H1 (cell line): ENCODE measurements around the gene CCDC74A. TPM values are rescaled to one million over a fixed set of nuclear protein-coding genes. Genes with fewer than 3 reads are reported as not detected.

ENCODE experiments used
- CTCF ChIA-PET: fragments of 300-600 bp; sonication (Branson Sonifier 250); formaldehyde crosslinking; loops from one replicate; lab custom pipeline; 2021; ENCODE audit not compliant: partially characterized antibody; lab: Charles Lee
- POLR2A ChIA-PET: fragments of 300-600 bp; sonication (Branson Sonifier 250); formaldehyde crosslinking; loops from one replicate; lab custom pipeline; 2021; ENCODE audit warnings: inconsistent platforms; ENCODE audit not compliant: partially characterized antibody; lab: Charles Lee
- DNase-seq, 2 experiments: peaks; one replicate each; pipeline versions ENCODE4 v3.0.0 to v3.0.0-alpha.2; 2010 to 2022; ENCODE audit warnings: low spot score in 2 of 2, low read depth in 1 of 2, mixed read lengths in 1 of 2
- FAIRE-seq: peaks from 2 replicates; lab custom pipeline; 2011; peaks lifted over from hg19 to GRCh38; lab: Jason Lieb, UNC
- H2AFZ ChIP-seq: 2 replicates; pipeline ENCODE4 v1.8.1; 2012; ENCODE audit warnings: low read length, inconsistent platforms
- H2AK5ac ChIP-seq: 2 replicates; pipeline ENCODE4 v1.6.1; 2013; ENCODE audit warnings: low read depth, low read length
- H2BK120ac ChIP-seq: replicated peaks from 2 replicates; pipeline ENCODE3; 2013; ENCODE audit warnings: low read depth, low read length, inconsistent platforms
- H2BK12ac ChIP-seq: 2 replicates; pipeline ENCODE4 v1.6.1; 2013; ENCODE audit warnings: low read depth, low read length
- H2BK15ac ChIP-seq: 2 replicates; pipeline ENCODE4 v1.6.1; 2013; ENCODE audit warnings: low read length
- H2BK20ac ChIP-seq: 2 replicates; pipeline ENCODE4 v1.6.1; 2013; ENCODE audit warnings: low read length
- H2BK5ac ChIP-seq: 2 replicates; pipeline ENCODE4 v1.6.1; 2013; ENCODE audit warnings: low read depth, low read length
- H3K14ac ChIP-seq: 2 replicates; pipeline ENCODE4 v1.6.1; 2013; ENCODE audit warnings: inconsistent platforms; ENCODE audit not compliant: insufficient read length
- H3K18ac ChIP-seq: 2 replicates; pipeline ENCODE4 v1.6.1; 2013; ENCODE audit warnings: low read length; ENCODE audit errors: extremely low read depth
- H3K23ac ChIP-seq: 2 replicates; pipeline ENCODE4 v1.6.1; 2013; ENCODE audit warnings: inconsistent platforms; ENCODE audit not compliant: insufficient read length
- H3K23me2 ChIP-seq: 2 replicates; pipeline ENCODE4 v1.6.1; 2013; ENCODE audit warnings: low read depth, low read length
- H3K27ac ChIP-seq: 2 replicates; pipeline ENCODE4 v1.6.1; 2011; ENCODE audit warnings: low read depth, low read length, inconsistent platforms
- H3K27me3 ChIP-seq, 4 experiments: replicated peaks in 1 of 4; 1 replicate in 1 of 4; 2 replicates in 3 of 4; pipeline versions ENCODE4 v1.6.1 to v1.8.1; 2011 to 2013; ENCODE audit warnings: low read length in 3 of 4, mild to moderate bottlenecking in 3 of 4, inconsistent platforms in 2 of 4, mixed read lengths in 2 of 4, moderate library complexity in 1 of 4; ENCODE audit not compliant: control insufficient read depth in 3 of 4, insufficient read depth in 3 of 4; ENCODE audit errors: extremely low read depth in 1 of 4
- H3K36me3 ChIP-seq, 4 experiments: 2 replicates each; pipeline versions ENCODE4 v1.6.1 to v1.8.1; 2011 to 2013; ENCODE audit warnings: mild to moderate bottlenecking in 4 of 4, low read length in 3 of 4, moderate library complexity in 2 of 4, control low read depth in 1 of 4, inconsistent platforms in 1 of 4; ENCODE audit not compliant: insufficient read depth in 4 of 4, control insufficient read depth in 2 of 4
- H3K4ac ChIP-seq: replicated peaks from 2 replicates; pipeline ENCODE3; 2013; ENCODE audit warnings: low read length, low read depth, mixed read lengths, inconsistent platforms; ENCODE audit not compliant: insufficient read length
- H3K4me1 ChIP-seq, 4 experiments: replicated peaks in 1 of 4; 1 replicate in 1 of 4; 2 replicates in 3 of 4; pipeline versions ENCODE4 v1.6.1 to v1.8.1; 2011 to 2013; ENCODE audit warnings: low read length in 3 of 4, inconsistent platforms in 2 of 4, mixed read lengths in 1 of 4; ENCODE audit not compliant: insufficient read depth in 4 of 4, control insufficient read depth in 3 of 4
- H3K4me2 ChIP-seq, 2 experiments: 2 replicates each; pipeline versions ENCODE4 v1.6.1 to v1.8.1; 2011 to 2013; ENCODE audit warnings: low read depth in 2 of 2, low read length in 2 of 2, control low read depth in 1 of 2, inconsistent platforms in 1 of 2, mild to moderate bottlenecking in 1 of 2; ENCODE audit not compliant: insufficient read depth in 1 of 2
- H3K4me3 ChIP-seq, 4 experiments: fragments of 200-600, 300-600 bp in 1 of 4; sonication (generic), shearing (Covaris generic), sonication (Bioruptor Twin) in 1 of 4; 2 replicates each; pipeline versions ENCODE4 v1.5.1 to v1.8.1; 2011 to 2016; ENCODE audit warnings: low read length in 4 of 4, low read depth in 3 of 4, control low read depth in 2 of 4, inconsistent platforms in 2 of 4, mild to moderate bottlenecking in 2 of 4, mixed read lengths in 1 of 4, moderate library complexity in 1 of 4; ENCODE audit not compliant: insufficient read depth in 2 of 4; ENCODE audit errors: extremely low read depth in 1 of 4
- H3K56ac ChIP-seq: replicated peaks from 2 replicates; pipeline ENCODE3; 2013; ENCODE audit warnings: low read depth, mild to moderate bottlenecking, mixed read lengths, low read length, inconsistent platforms; ENCODE audit not compliant: insufficient read length
- H3K79me1 ChIP-seq: 2 replicates; pipeline ENCODE4 v1.6.1; 2013; ENCODE audit warnings: low read depth, low read length, control low read depth
- H3K79me2 ChIP-seq, 2 experiments: 2 replicates each; pipeline versions ENCODE4 v1.6.1 to v1.8.1; 2012 to 2013; ENCODE audit warnings: low read length in 2 of 2, mild to moderate bottlenecking in 2 of 2, inconsistent platforms in 1 of 2; ENCODE audit not compliant: insufficient read depth in 2 of 2, control insufficient read depth in 1 of 2
- H3K9ac ChIP-seq, 4 experiments: replicated peaks in 1 of 4; 1 replicate in 1 of 4; 2 replicates in 3 of 4; pipeline versions ENCODE4 v1.6.1 to v1.8.1; 2011 to 2013; ENCODE audit warnings: low read depth in 3 of 4, low read length in 3 of 4, control low read depth in 2 of 4, mild to moderate bottlenecking in 2 of 4, moderate library complexity in 2 of 4, inconsistent platforms in 1 of 4; ENCODE audit errors: extremely low read depth in 1 of 4
- H3K9me3 ChIP-seq, 2 experiments: 2 replicates each; pipeline versions ENCODE4 v1.6.1 to v1.8.1; 2012 to 2013; ENCODE audit warnings: mild to moderate bottlenecking in 2 of 2, moderate library complexity in 2 of 2, control low read depth in 1 of 2, inconsistent platforms in 1 of 2, low read depth in 1 of 2, low read length in 1 of 2, mixed read lengths in 1 of 2; ENCODE audit not compliant: insufficient read depth in 2 of 2
- H4K20me1 ChIP-seq, 2 experiments: replicated peaks in 1 of 2; 2 replicates each; pipeline versions ENCODE3 to v1.8.1; 2011 to 2013; ENCODE audit warnings: inconsistent platforms in 2 of 2, low read length in 2 of 2, mild to moderate bottlenecking in 1 of 2; ENCODE audit not compliant: insufficient read depth in 2 of 2, control insufficient read depth in 1 of 2
- H4K5ac ChIP-seq: 2 replicates; pipeline ENCODE4 v1.6.1; 2013; ENCODE audit warnings: low read length, low read depth, mixed read lengths, inconsistent platforms; ENCODE audit not compliant: insufficient read length
- H4K8ac ChIP-seq: 2 replicates; pipeline ENCODE4 v1.8.0; 2013; ENCODE audit warnings: mild to moderate bottlenecking, moderate library complexity, low read length, inconsistent platforms; ENCODE audit not compliant: insufficient read depth; ENCODE audit errors: extremely low read depth
- H4K91ac ChIP-seq: replicated peaks from 2 replicates; pipeline ENCODE3; 2013; ENCODE audit warnings: low read length, mixed read lengths, inconsistent platforms; ENCODE audit not compliant: insufficient read length
- BACH1 ChIP-seq: IDR thresholded peaks from 2 replicates; pipeline ENCODE4 v1.6.1; 2012; ENCODE audit warnings: low read length, improper control_type of control experiment
- BRCA1 ChIP-seq: IDR thresholded peaks from 2 replicates; pipeline ENCODE4 v1.6.1; 2012; ENCODE audit warnings: low read depth, low read length, improper control_type of control experiment
- CBX5 ChIP-seq: fragments of 300-800, 300-1000 bp; sonication (generic); IDR thresholded peaks from 2 replicates; pipeline ENCODE4 v1.7.1; 2016; ENCODE audit warnings: antibody characterized with exemption, low read length, low read depth
- CHD2 ChIP-seq: IDR thresholded peaks from 2 replicates; pipeline ENCODE4 v1.6.1; 2012; ENCODE audit warnings: low read length, improper control_type of control experiment
- EZH2 ChIP-seq: fragments of 200-600 bp; sonication (generic); IDR thresholded peaks from 2 replicates; pipeline ENCODE4 v1.7.1; 2012; ENCODE audit warnings: low read depth, mild to moderate bottlenecking, moderate library complexity, low read length, inconsistent platforms; ENCODE audit not compliant: severe bottlenecking
- HDAC2 ChIP-seq, 2 experiments: fragments of 300-600 bp in 1 of 2; sonication (generic) in 1 of 2; IDR thresholded peaks; 2 replicates each; pipeline ENCODE4 v1.6.1; 2011 to 2012; ENCODE audit warnings: low read depth in 2 of 2, low read length in 2 of 2, mild to moderate bottlenecking in 2 of 2, moderate library complexity in 2 of 2, borderline replicate concordance in 1 of 2, inconsistent platforms in 1 of 2
- JUND ChIP-seq: IDR thresholded peaks from 2 replicates; pipeline ENCODE4 v1.6.1; 2011; ENCODE audit warnings: mild to moderate bottlenecking, improper control_type of control experiment, low read length
- MAFK ChIP-seq: IDR thresholded peaks from 2 replicates; pipeline ENCODE4 v1.6.1; 2012; ENCODE audit warnings: low read depth, mild to moderate bottlenecking, improper control_type of control experiment, low read length
- NANOG ChIP-seq: IDR thresholded peaks from 2 replicates; pipeline ENCODE4 v1.6.1; 2011; ENCODE audit warnings: low read length, low read depth, mild to moderate bottlenecking, inconsistent platforms; ENCODE audit not compliant: insufficient read depth, poor library complexity, severe bottlenecking
- PHF8 ChIP-seq: fragments of 200-600 bp; sonication (generic); conservative IDR thresholded peaks from 2 replicates; pipeline ENCODE4 v1.7.1; 2012; ENCODE audit warnings: low read depth, mild to moderate bottlenecking, inconsistent platforms, low read length, moderate library complexity
- POLR2A ChIP-seq, 2 experiments: IDR thresholded peaks; 1 replicate in 1 of 2; 2 replicates in 1 of 2; pipeline ENCODE4 v1.6.1; 2011; ENCODE audit warnings: low read depth in 2 of 2, low read length in 2 of 2, mild to moderate bottlenecking in 2 of 2; ENCODE audit errors: control extremely low read depth in 1 of 2
- RFX5 ChIP-seq: IDR thresholded peaks from 2 replicates; pipeline ENCODE4 v1.6.1; 2011; ENCODE audit warnings: low read depth, low read length, improper control_type of control experiment, borderline replicate concordance
- TAF7 ChIP-seq: optimal IDR thresholded peaks from 2 replicates; pipeline ENCODE3; 2011; ENCODE audit warnings: low read depth, mild to moderate bottlenecking, inconsistent platforms, low read length, moderate library complexity, borderline replicate concordance
- TCF12 ChIP-seq: IDR thresholded peaks from 2 replicates; pipeline ENCODE4 v1.6.1; 2011; ENCODE audit warnings: low read depth, mild to moderate bottlenecking, low read length
- polyA plus RNA-seq, 7 experiments: library from polyadenylated mRNA; depleted of rRNA in 3 of 7; stranded (reverse) in 5 of 7; unstranded in 2 of 7; fragments of >200 nt in 5 of 7; fragments of 200-250 nt in 2 of 7; gene quantifications; 1 replicate in 5 of 7; 2 replicates in 1 of 7; 4 replicates in 1 of 7; pipeline versions ENCODE4 v1.2.1 to v1.2.3, GENCODE V29; 2011 to 2013; ENCODE audit warnings: missing spikeins in 2 of 7, mixed read lengths in 2 of 7
- total RNA-seq: library from RNA; stranded (reverse); fragmentation: NEBNext Ultra II Directional; extraction: Animal tissue kit (Norgen Biotek cat#: 25700); gene quantifications from 2 replicates; pipeline ENCODE4 v1.2.1, GENCODE V29; 2021

CCDC74A gene
- total and polyA plus RNA-seq, 2 of the 8 experiments (the other 6 are each of a cell fraction or from before 2014, with no cell fraction given), result 18.1 to 21.0 TPM

GRCh38 chr2:131566371-131566770 lies 38.7 kb downstream of the CCDC74A start (continued):
- TF ChIP-seq CHD2, result no peak

GRCh38 chr2:131567891-131568290 lies 40.2 kb downstream of the CCDC74A start:
- no peaks in the 10 kb centered on the region for H3K79me2 ChIP-seq
- FAIRE-seq, result no peak
- H4K20me1 ChIP-seq, result no peaks in the 10 kb centered on the region
- no peak overlapping the region for H3K4me3 ChIP-seq
- no peak overlapping the region for H2BK120ac ChIP-seq
- H2BK20ac ChIP-seq, result no peak overlapping the region
- CTCF ChIA-PET, result no interaction called here
- H3K18ac ChIP-seq, result no peak overlapping the region
- no peak overlapping the region for H3K23ac ChIP-seq
- H2BK5ac ChIP-seq, result no peak overlapping the region
- H2AK5ac ChIP-seq, result no peak overlapping the region
- H3K56ac ChIP-seq, result no peak overlapping the region
- H3K4me1 ChIP-seq, result no peaks in the 10 kb centered on the region
- H3K4ac ChIP-seq, result no peak overlapping the region
- no peak overlapping the region for H2AFZ ChIP-seq
- no peak overlapping the region for H3K14ac ChIP-seq
- H3K27me3 ChIP-seq, result no peaks in the 10 kb centered on the region
- no peak overlapping the region for H3K4me2 ChIP-seq
- H3K79me1 ChIP-seq, result no peaks in the 10 kb centered on the region
- no peak for DNase-seq
- H4K8ac ChIP-seq, result no peak overlapping the region
- H4K5ac ChIP-seq, result no peak overlapping the region
- H2BK12ac ChIP-seq, result no peak overlapping the region
- no peaks in the 10 kb centered on the region for H3K23me2 ChIP-seq
- no peak overlapping the region for H2BK15ac ChIP-seq
- POLR2A ChIA-PET, result no interaction called here
- no peak overlapping the region for H3K9ac ChIP-seq
- H3K27ac ChIP-seq, result no peak overlapping the region
- no peaks in the 10 kb centered on the region for H3K36me3 ChIP-seq
- no peak overlapping the region for H4K91ac ChIP-seq
- no peaks in the 10 kb centered on the region for H3K9me3 ChIP-seq
- TF ChIP-seq PHF8, result no peak
- no peak for TF ChIP-seq TCF12
- TF ChIP-seq RFX5, result no peak
- no peak for TF ChIP-seq TAF7
- no peak for TF ChIP-seq EZH2
- TF ChIP-seq MAFK, result no peak
- TF ChIP-seq HDAC2 (IDR thresholded peaks at IDR 0.05; ENCODE audit: borderline replicate concordance in 1 of 2, low read depth in 2 of 2, low read length in 2 of 2), result no peak
- TF ChIP-seq POLR2A (IDR thresholded peaks at IDR 0.05; ENCODE audit: control extremely low read depth in 1 of 2, low read depth in 2 of 2, low read length in 2 of 2), result no peak
- no peak for TF ChIP-seq CBX5
- no peak for TF ChIP-seq NANOG
- no peak for TF ChIP-seq BRCA1
- TF ChIP-seq JUND, result no peak
- no peak for TF ChIP-seq BACH1
